ENCODE data around the gene GEMIN5. TPM values are rescaled to one million over a fixed set of nuclear protein-coding genes. Genes with fewer than 3 reads are reported as not detected.

GEMIN5 gene, protein sequence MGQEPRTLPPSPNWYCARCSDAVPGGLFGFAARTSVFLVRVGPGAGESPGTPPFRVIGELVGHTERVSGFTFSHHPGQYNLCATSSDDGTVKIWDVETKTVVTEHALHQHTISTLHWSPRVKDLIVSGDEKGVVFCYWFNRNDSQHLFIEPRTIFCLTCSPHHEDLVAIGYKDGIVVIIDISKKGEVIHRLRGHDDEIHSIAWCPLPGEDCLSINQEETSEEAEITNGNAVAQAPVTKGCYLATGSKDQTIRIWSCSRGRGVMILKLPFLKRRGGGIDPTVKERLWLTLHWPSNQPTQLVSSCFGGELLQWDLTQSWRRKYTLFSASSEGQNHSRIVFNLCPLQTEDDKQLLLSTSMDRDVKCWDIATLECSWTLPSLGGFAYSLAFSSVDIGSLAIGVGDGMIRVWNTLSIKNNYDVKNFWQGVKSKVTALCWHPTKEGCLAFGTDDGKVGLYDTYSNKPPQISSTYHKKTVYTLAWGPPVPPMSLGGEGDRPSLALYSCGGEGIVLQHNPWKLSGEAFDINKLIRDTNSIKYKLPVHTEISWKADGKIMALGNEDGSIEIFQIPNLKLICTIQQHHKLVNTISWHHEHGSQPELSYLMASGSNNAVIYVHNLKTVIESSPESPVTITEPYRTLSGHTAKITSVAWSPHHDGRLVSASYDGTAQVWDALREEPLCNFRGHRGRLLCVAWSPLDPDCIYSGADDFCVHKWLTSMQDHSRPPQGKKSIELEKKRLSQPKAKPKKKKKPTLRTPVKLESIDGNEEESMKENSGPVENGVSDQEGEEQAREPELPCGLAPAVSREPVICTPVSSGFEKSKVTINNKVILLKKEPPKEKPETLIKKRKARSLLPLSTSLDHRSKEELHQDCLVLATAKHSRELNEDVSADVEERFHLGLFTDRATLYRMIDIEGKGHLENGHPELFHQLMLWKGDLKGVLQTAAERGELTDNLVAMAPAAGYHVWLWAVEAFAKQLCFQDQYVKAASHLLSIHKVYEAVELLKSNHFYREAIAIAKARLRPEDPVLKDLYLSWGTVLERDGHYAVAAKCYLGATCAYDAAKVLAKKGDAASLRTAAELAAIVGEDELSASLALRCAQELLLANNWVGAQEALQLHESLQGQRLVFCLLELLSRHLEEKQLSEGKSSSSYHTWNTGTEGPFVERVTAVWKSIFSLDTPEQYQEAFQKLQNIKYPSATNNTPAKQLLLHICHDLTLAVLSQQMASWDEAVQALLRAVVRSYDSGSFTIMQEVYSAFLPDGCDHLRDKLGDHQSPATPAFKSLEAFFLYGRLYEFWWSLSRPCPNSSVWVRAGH (N-terminal part only)
- 19.0 to 26.6 TPM (median 22.5 TPM) in 5 replicates for total RNA-seq (2022; extraction: Qiagen RNA extraction)

DNA sequence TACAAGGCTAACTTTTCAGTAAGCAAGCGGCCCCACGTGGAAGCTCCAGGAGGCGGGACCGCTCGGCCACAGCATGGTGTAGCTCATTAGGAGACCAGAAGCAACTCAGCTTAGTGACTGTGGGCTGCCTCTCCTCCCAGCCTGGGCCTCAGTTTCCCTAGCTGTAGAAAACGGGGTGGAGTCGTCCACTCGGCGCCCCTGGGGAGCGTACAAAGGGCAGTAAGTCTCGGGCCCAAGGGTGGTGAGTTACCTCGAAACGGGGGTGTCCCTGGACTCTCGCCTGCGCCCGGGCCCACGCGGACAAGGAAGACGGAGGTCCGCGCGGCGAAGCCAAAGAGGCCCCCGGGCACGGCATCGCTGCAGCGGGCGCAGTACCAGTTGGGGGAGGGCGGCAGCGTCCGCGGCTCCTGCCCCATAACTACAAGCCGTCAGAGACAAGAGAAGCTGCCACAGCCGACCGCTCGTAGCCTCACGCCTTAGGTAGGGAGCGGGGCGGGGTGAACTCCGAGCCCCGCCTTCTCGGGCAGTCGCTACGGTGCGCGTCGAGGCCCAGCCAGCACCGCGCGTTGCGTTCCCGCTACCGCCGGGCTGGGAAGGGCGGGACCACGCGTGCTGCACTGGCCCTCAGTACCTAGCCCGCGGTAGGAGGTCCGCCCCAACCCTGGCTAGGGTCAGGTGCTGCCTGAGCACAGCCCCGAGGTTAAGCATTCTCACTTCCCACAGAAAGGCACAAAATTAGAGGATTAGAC, at the start of gene GEMIN5:
Gene GEMIN5 (minus strand): TSS at position 494 of the 749 bp plus-strand sequence. CDS start 78 bp downstream, at position 416.

DNA sequence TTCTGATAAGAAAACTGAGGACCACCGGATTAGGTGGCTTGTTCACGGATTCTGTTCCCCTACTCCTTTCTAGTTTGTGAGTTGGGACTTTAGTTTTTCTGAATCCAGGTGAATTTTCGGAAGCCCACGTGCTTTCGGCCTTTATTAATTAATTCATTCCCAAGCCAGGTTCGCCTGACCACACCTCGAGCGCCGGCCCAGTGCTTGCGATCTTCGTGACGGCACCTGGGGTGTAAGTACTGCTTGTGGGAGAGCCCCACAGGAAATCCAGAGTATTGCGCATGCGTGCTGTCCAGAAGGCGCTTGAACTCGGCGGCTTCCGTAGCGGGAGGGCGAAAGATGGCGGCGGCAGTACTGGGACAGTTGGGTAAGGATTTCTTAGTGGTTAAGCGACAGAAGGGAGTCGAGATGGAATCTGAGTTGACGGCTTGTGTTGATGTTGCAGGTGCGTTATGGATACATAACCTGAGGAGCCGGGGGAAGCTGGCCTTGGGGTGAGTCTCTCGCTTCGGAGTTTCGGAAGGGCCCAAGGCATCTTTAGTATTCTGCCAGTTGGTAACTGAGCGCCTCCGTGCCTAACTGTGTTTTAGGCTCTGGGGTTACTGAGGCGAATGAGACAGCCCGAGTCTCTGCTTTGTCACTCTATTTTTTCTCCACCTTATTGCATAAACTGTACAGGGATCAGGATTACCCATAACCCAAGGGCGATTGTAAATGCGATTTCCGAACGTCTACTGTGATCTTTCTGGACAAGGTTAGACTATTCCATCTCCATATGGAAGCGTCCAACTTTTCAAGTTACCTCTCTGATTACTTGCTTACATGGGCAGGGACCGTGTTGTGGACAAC, 3.0 kb upstream of the GEMIN5 start, which contains the start of gene MRPL22:
Gene MRPL22 (plus strand): TSS at position 302 of the 849 bp plus-strand sequence. CDS start 38 bp downstream, at position 340.

DNA sequence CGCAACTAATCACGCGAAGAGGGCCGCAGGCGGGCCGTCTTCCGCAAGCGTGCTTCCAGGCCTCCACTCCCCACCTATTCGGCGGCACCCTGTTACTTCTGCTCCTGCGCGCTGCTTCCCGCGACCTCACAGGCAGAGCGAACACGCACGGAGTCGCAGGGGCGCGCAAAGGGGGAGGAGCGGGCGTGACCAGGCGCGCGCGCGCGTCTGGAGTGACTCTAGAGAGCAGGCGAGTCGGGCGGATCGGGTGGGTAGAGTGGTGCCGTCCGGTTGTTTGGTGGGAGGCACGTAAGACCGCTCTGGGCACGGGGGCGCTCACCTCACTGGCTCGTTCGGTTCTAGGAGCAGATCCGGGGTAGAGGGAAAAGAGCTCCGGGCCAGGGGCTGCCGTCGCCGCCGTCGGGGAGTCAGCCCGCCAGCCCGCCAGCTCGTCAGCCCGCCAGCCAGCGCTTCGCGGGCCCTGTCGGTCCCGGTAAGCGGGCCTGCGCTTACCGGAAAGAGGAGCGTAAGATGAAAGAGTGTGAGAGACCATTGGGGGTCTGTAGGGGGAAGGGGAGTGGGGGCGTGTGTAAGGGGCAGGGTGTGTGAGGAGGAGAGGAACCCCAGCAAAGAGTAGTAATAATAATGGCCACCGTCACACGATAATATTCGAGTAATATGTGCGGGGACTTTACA, 79.6 kb downstream of the GEMIN5 start, which contains the start of gene CNOT8:
Gene CNOT8 (plus strand): TSS at position 331 of the 675 bp plus-strand sequence. CDS start 4,652 bp downstream, outside the sequence.

DNA sequence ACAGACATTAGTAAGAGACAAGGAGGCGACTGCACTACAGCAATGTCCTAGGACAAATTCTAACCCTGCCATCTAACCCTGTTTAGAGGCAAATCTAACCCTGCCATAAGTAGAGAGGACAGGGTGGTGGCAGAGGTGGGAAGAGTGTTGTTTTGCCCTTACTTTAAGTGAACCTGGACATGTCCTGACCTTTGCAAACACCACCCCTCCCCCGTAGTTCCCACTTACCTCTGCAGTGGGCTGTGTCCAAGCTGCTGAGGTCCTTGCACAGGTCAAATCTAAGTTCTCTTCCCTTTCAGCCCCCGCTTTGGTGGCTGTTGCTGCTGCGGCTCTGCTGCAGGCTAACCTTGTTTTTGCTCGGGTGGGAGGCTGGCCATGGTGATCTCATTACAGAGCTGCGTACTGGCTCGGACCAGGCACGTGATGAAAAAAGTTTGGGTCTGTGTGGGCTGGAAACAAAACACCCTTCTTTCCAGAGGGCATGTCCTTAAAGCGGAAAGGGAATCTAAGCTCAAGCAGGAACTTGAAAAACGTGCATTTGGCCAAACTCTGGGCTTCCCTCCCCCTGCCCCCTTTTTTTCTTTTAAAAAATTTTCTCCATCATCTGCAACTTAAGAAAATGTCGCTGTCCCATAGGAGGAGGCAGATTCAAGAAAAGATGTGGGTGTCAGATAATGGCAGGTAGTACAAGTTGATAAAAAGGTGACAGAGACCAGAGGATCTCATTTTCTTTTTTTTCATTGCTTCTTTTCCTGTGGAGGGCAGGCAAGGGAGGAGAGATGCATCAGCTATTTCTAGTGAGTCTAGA, 87.6 kb downstream of the GEMIN5 start, which contains the start of gene FAXDC2:
Gene FAXDC2 (minus strand): TSS at position 349 of the 808 bp plus-strand sequence. CDS start 12,425 bp downstream, outside the sequence.

Other genes starting within 250 kb of the GEMIN5 start
- gene LARP1, start 182.8 kb downstream of the GEMIN5 start, total RNA-seq (2022; extraction: Qiagen RNA extraction): 116 to 184 TPM (median 167 TPM) in 5 replicates
- gene FAXDC2, start 87.6 kb downstream of the GEMIN5 start, total RNA-seq (2022; extraction: Qiagen RNA extraction): 0.17 to 0.73 TPM (median 0.30 TPM) in 5 replicates
- 31.9 to 35.2 TPM (median 32.8 TPM) in 5 replicates for gene CNOT8, start 79.6 kb downstream of the GEMIN5 start, total RNA-seq (2022; extraction: Qiagen RNA extraction)
- 53.7 to 62.1 TPM (median 57.6 TPM) in 5 replicates for gene MRPL22, start 2.9 kb upstream of the GEMIN5 start, total RNA-seq (2022; extraction: Qiagen RNA extraction)
- gene KIF4B, start 75.5 kb upstream of the GEMIN5 start, total RNA-seq (2022; extraction: Qiagen RNA extraction): 0.01 to 0.02 TPM in 2 of 5 replicates, not detected in the others

Data from A549 treated with dexamethasone at 1 μM for 4 hours (cell line).